Measurements from ENCODE around the gene C3.

DNA sequence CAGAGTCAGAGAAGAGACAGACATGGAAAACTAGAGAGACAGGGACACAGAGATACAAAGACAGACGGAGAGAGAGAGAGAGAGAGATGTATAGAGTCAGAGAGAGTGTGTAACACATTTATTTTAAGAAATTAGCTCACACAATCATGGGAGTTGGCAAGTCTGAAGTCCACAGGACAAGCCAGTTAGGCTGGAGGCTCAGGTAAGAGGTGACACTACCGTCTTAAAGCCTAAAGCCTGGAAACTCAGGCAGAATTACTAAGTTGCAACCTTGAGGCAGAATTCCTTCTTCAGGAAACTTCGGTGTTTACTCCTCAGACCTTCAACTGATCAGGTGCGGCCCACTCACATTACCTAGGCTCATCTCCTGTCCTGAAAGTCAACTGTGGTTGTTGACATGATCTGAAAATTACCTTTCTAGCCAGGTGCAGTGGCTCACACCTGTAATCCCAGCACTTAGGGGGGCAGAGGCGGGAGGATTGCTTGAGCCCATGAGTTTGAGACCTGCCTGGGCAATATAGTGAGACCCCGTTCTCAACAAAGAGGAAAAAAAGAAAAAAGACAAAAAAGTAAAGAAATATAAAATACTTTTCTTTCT lies 47.7 kb downstream of the C3 start:
- no peak for TF ChIP-seq EZH2phosphoT487 (IDR thresholded peaks at IDR 0.05; ENCODE audit: low read depth, severe bottlenecking, unreplicated experiment)
- TF ChIP-seq, protein P1, sequence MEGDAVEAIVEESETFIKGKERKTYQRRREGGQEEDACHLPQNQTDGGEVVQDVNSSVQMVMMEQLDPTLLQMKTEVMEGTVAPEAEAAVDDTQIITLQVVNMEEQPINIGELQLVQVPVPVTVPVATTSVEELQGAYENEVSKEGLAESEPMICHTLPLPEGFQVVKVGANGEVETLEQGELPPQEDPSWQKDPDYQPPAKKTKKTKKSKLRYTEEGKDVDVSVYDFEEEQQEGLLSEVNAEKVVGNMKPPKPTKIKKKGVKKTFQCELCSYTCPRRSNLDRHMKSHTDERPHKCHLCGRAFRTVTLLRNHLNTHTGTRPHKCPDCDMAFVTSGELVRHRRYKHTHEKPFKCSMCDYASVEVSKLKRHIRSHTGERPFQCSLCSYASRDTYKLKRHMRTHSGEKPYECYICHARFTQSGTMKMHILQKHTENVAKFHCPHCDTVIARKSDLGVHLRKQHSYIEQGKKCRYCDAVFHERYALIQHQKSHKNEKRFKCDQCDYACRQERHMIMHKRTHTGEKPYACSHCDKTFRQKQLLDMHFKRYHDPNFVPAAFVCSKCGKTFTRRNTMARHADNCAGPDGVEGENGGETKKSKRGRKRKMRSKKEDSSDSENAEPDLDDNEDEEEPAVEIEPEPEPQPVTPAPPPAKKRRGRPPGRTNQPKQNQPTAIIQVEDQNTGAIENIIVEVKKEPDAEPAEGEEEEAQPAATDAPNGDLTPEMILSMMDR (IDR thresholded peaks at IDR 0.05; ENCODE audit: poor library complexity): no peak

All from hepatocyte (in vitro differentiated cells).